ENCODE data around the gene CDH4. TPM values are rescaled to one million over a fixed set of nuclear protein-coding genes. Genes with fewer than 3 reads are reported as not detected.

The CDH4 gene
- total and polyA plus RNA-seq, 11 donors = 0.04 to 0.54 (median 0.08) TPM; not detected in 1

- peaks cover 0 to 6% (median 0%) of the 10 kb centered on the region in 12 donors for H3K4me1 ChIP-seq
- peaks cover 0 to 11% (median 0%) of the 10 kb centered on the region in 9 donors for H3K27me3 ChIP-seq
- ATAC-seq (no peak), DNase-seq (no peak)
- intact Hi-C loops (cut with DNase I) = loop anchor here in 1 of 10 donors (10.0 kb wide), 1 partner anchor 1179 kb away; no protein-coding TSS in a partner anchor
- H3K27ac ChIP-seq = no peak overlapping the region
- H3K4me3 ChIP-seq = no peak overlapping the region
- H3K36me3 ChIP-seq = no peaks in the 10 kb centered on the region
- 90 to 94% (median 92%) methylated on average over 7 of the region's 7 CpGs for WGBS, 4 donors
- no peak for TF ChIP-seq CTCF (IDR thresholded peaks at IDR 0.05)
- no peak for TF ChIP-seq POLR2A (IDR thresholded peaks at IDR 0.05)
- peaks cover 0 to 20% (median 7%) of the 10 kb centered on the region in 12 donors for H3K9me3 ChIP-seq
Observed at GRCh38 chr20:61233590-61233989, 18.5 kb upstream of the CDH4 start.

- intact Hi-C loops (cut with DNase I) = loop anchor here in 1 of 10 donors (10.0 kb wide), 1 partner anchor 1180 kb away; no protein-coding TSS in a partner anchor
- no peak for DNase-seq
- ATAC-seq = peak in 3 of 4 donors; percentile 56 to 79 (median 73)
- no peak for TF ChIP-seq POLR2A (IDR thresholded peaks at IDR 0.05)
- TF ChIP-seq CTCF (IDR thresholded peaks at IDR 0.05) = no peak
- Histone ChIP-seq H3K4me3 (no peak overlapping the region), H3K27me3 (peaks cover 0 to 12% (median 0%) of the 10 kb centered on the region in 9 donors), H3K4me1 (peaks cover 0 to 6% (median 0%) of the 10 kb centered on the region in 12 donors), H3K27ac (no peak overlapping the region), H3K9me3 (peaks cover 0 to 20% (median 7%) of the 10 kb centered on the region in 12 donors), H3K36me3 (no peaks in the 10 kb centered on the region)
- WGBS, 4 donors = 45 to 54% (median 52%) methylated on average over 11 of the region's 11 CpGs
Observed at GRCh38 chr20:61234224-61234890, 17.7 kb upstream of the CDH4 start.

- no peak for TF ChIP-seq POLR2A (IDR thresholded peaks at IDR 0.05)
- TF ChIP-seq CTCF (IDR thresholded peaks at IDR 0.05) = no peak
- 52 to 59% (median 53%) methylated on average over 4 of the region's 4 CpGs for WGBS, 4 donors
- Histone ChIP-seq H3K4me3 (no peak overlapping the region), H3K27ac (no peak overlapping the region), H3K36me3 (no peaks in the 10 kb centered on the region), H3K4me1 (peaks cover 0 to 6% (median 0%) of the 10 kb centered on the region in 12 donors), H3K9me3 (peaks cover 0 to 21% (median 4%) of the 10 kb centered on the region in 12 donors), H3K27me3 (peaks cover 0 to 15% (median 0%) of the 10 kb centered on the region in 9 donors)
- DNase-seq (no peak), ATAC-seq (no peak)
- intact Hi-C loops (cut with DNase I) = loop anchor here in 1 of 10 donors (10.0 kb wide), 1 partner anchor 1182 kb away; no protein-coding TSS in a partner anchor
Observed at GRCh38 chr20:61236713-61237112, 15.3 kb upstream of the CDH4 start.

- WGBS, 4 donors = 30 to 41% (median 39%) methylated on average over 4 of the region's 4 CpGs
- H3K27ac ChIP-seq = no peak overlapping the region
- H3K9me3 ChIP-seq = peaks cover 0 to 17% (median 4%) of the 10 kb centered on the region in 12 donors
- H3K27me3 ChIP-seq = peaks cover 0 to 19% (median 0%) of the 10 kb centered on the region in 9 donors
- peaks cover 0 to 6% (median 0%) of the 10 kb centered on the region in 12 donors for H3K4me1 ChIP-seq
- no peaks in the 10 kb centered on the region for H3K36me3 ChIP-seq
- intact Hi-C loops (cut with DNase I) = loop anchor here in 1 of 10 donors (10.0 kb wide), 1 partner anchor 1184 kb away; no protein-coding TSS in a partner anchor
- DNase-seq = no peak
- ATAC-seq = no peak
- H3K4me3 ChIP-seq = no peak overlapping the region
- TF ChIP-seq CTCF (IDR thresholded peaks at IDR 0.05) (no peak), POLR2A (IDR thresholded peaks at IDR 0.05) (no peak)
Observed at GRCh38 chr20:61238813-61239212, 13.2 kb upstream of the CDH4 start.
